ENCODE data around the gene C2orf76.

GRCh38 chr2:119308793-119309330 lies 57.8 kb downstream of the C2orf76 start:
- TF ChIP-seq, protein P1, sequence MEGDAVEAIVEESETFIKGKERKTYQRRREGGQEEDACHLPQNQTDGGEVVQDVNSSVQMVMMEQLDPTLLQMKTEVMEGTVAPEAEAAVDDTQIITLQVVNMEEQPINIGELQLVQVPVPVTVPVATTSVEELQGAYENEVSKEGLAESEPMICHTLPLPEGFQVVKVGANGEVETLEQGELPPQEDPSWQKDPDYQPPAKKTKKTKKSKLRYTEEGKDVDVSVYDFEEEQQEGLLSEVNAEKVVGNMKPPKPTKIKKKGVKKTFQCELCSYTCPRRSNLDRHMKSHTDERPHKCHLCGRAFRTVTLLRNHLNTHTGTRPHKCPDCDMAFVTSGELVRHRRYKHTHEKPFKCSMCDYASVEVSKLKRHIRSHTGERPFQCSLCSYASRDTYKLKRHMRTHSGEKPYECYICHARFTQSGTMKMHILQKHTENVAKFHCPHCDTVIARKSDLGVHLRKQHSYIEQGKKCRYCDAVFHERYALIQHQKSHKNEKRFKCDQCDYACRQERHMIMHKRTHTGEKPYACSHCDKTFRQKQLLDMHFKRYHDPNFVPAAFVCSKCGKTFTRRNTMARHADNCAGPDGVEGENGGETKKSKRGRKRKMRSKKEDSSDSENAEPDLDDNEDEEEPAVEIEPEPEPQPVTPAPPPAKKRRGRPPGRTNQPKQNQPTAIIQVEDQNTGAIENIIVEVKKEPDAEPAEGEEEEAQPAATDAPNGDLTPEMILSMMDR (conservative IDR thresholded peaks at IDR 0.05; ENCODE audit: low read depth, low read length), result no peak
- no peak for TF ChIP-seq EZH2 (IDR thresholded peaks at IDR 0.05; ENCODE audit: low read length, unreplicated experiment)

All from PC-3 (cell line).